Tibial nerve (tissue), 4 donors: ENCODE measurements around the gene CLEC20A. TPM values are rescaled to one million over a fixed set of nuclear protein-coding genes. Genes with fewer than 3 reads are reported as not detected.

Source experiments
- DNase-seq, 2 donors: peaks; one replicate each; pipeline ENCODE4 v3.0.0-alpha.2; 2019; ENCODE audit warnings: low spot score in 2 of 2
- H3K27ac ChIP-seq, 4 donors: fragments of 200-600 bp; sonication (generic) in 3 of 4; one replicate each; pipeline ENCODE4 v1.5.1; 2017 to 2019; ENCODE audit warnings: mild to moderate bottlenecking in 1 of 4
- H3K27me3 ChIP-seq, 2 donors: fragments of 200-600 bp; sonication (generic) in 1 of 2; one replicate each; pipeline versions ENCODE4 v1.5.1 to v1.6.0; 2017 to 2019
- H3K36me3 ChIP-seq, 3 donors: fragments of 200-600 bp; sonication (generic); one replicate each; pipeline ENCODE4 v1.5.1; 2018 to 2019
- H3K4me1 ChIP-seq, 4 donors: fragments of 200-600 bp; sonication (generic) in 3 of 4; one replicate each; pipeline ENCODE4 v1.5.1; 2017 to 2019
- H3K4me3 ChIP-seq, 4 donors: fragments of 200-600 bp; sonication (generic) in 3 of 4; one replicate each; pipeline ENCODE4 v1.5.1; 2017 to 2019; ENCODE audit warnings: mild to moderate bottlenecking in 1 of 4, moderate library complexity in 1 of 4
- H3K9me3 ChIP-seq, 4 donors: fragments of 200-600 bp; sonication (generic) in 3 of 4; one replicate each; pipeline ENCODE4 v1.5.1; 2017 to 2019
- EP300 ChIP-seq, 2 donors: sonication (generic); formaldehyde crosslinking; IDR thresholded peaks; one replicate each; pipeline ENCODE4 v1.6.1; 2017; ENCODE audit warnings: antibody characterized with exemption in 2 of 2, mild to moderate bottlenecking in 1 of 2
- POLR2A ChIP-seq, 2 donors: fragments of 450-650 bp; IDR thresholded peaks; one replicate each; pipeline ENCODE4 v1.6.1; 2017; ENCODE audit warnings: antibody characterized with exemption in 2 of 2, mild to moderate bottlenecking in 2 of 2, moderate library complexity in 2 of 2
- WGBS, 2 donors: methylation state at CpG; one replicate each; pipeline ENCODE4 v1.1.5; 2018; 5-methylcytosine and 5-hydroxymethylcytosine counted together
- total RNA-seq, 4 donors: library from RNA; depleted of rRNA; stranded (reverse); fragments of >200 nt; gene quantifications; one replicate each; pipeline ENCODE4 v1.1.0, GENCODE V29; 2016
- TF ChIP-seq, protein P1 (sequence below), 5 experiments: fragments of 200-600 bp in 3 of 5; fragments of 450-650 bp in 2 of 5; sonication (generic) in 3 of 5; IDR thresholded peaks; one replicate each; pipeline ENCODE4 v1.5.1; 2016 to 2019; ENCODE audit warnings: antibody characterized with exemption in 5 of 5, mild to moderate bottlenecking in 3 of 5, moderate library complexity in 2 of 5

Gene CLEC20A
- total RNA-seq, 4 donors from 2014 or later: 1.5 to 4.6 TPM; not detected in 2

DNA sequence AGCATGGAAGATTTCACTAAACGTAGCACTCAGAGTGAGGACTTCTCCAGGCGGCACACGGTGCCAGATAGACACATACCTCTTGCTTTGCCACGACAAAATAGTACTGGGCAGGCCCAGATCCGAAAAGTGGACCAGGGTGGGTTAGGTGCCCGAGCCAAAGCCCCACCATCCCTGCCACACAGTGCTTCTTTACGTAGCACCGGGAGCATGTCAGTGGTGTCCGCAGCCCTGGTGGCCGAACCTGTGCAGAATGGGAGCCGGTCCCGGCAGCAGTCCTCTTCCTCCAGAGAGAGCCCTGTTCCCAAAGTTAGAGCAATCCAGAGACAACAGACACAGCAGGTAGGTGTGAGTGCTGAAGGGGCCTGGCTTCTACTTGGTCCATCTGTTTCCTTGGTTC, 38.6 kb downstream of the CLEC20A start:
- Histone ChIP-seq H3K27ac (no peak overlapping the region), H3K4me1 (no peaks in the 10 kb centered on the region), H3K9me3 (no peaks in the 10 kb centered on the region), H3K36me3 (peaks cover 0 to 27% (median 0%) of the 10 kb centered on the region in 3 donors), H3K27me3 (no peaks in the 10 kb centered on the region), H3K4me3 (no peak overlapping the region)
- WGBS, 2 donors: 93 to 96% methylated on average over 12 of the region's 12 CpGs
- no peak for DNase-seq
- TF ChIP-seq, protein P1, sequence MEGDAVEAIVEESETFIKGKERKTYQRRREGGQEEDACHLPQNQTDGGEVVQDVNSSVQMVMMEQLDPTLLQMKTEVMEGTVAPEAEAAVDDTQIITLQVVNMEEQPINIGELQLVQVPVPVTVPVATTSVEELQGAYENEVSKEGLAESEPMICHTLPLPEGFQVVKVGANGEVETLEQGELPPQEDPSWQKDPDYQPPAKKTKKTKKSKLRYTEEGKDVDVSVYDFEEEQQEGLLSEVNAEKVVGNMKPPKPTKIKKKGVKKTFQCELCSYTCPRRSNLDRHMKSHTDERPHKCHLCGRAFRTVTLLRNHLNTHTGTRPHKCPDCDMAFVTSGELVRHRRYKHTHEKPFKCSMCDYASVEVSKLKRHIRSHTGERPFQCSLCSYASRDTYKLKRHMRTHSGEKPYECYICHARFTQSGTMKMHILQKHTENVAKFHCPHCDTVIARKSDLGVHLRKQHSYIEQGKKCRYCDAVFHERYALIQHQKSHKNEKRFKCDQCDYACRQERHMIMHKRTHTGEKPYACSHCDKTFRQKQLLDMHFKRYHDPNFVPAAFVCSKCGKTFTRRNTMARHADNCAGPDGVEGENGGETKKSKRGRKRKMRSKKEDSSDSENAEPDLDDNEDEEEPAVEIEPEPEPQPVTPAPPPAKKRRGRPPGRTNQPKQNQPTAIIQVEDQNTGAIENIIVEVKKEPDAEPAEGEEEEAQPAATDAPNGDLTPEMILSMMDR (IDR thresholded peaks at IDR 0.05): no peak
- TF ChIP-seq EP300 (IDR thresholded peaks at IDR 0.05) (no peak), POLR2A (IDR thresholded peaks at IDR 0.05) (no peak)

DNA sequence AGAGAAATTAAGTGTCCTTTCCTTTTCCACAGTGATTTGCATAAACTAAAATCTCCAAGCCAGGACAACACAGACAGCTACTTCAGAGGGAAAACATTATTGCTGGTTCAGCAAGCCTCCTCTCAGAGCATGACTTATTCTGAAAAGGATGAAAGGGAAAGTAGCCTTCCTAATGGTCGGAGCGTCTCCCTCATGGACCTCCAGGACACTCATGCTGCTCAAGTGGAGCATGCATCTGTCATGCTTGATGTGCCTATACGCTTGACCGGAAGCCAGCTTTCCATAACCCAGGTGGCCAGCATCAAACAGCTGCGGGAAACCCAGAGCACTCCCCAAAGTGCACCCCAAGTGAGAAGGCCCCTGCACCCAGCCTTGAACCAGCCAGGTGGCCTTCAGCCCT, 39.1 kb downstream of the CLEC20A start:
- no peaks in the 10 kb centered on the region for H3K4me1 ChIP-seq
- WGBS, 2 donors: 96 to 99% methylated on average over 5 of the region's 5 CpGs
- DNase-seq: no peak
- TF ChIP-seq, protein P1 (IDR thresholded peaks at IDR 0.05): no peak
- TF ChIP-seq EP300 (IDR thresholded peaks at IDR 0.05) (no peak), POLR2A (IDR thresholded peaks at IDR 0.05) (no peak)
- H3K9me3 ChIP-seq: no peaks in the 10 kb centered on the region
- no peak overlapping the region for H3K4me3 ChIP-seq
- peaks cover 0 to 28% (median 0%) of the 10 kb centered on the region in 3 donors for H3K36me3 ChIP-seq
- H3K27me3 ChIP-seq: no peaks in the 10 kb centered on the region
- no peak overlapping the region for H3K27ac ChIP-seq

DNA sequence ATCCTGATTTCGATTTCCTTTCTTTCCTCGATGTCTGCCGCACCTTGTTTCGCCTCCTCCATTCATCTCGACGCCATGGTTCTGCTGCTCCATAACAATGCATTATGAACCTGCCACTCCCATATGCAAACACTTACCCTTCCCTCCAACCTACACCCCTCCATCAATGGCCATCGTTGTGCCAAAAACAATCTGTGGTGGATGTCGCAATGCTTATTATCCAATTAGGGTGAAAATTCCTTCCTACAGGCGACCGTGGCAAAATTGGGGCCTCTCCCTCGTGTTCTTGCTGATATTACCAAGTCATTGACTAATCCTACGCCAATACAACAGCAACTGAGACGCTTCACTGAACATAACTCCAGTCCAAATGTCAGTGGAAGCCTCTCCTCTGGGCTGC, 40.3 kb downstream of the CLEC20A start:
- no peak for DNase-seq
- TF ChIP-seq EP300 (IDR thresholded peaks at IDR 0.05) (no peak), POLR2A (IDR thresholded peaks at IDR 0.05) (no peak)
- TF ChIP-seq, protein P1 (IDR thresholded peaks at IDR 0.05): no peak
- H3K4me3 ChIP-seq: no peak overlapping the region
- no peaks in the 10 kb centered on the region for H3K4me1 ChIP-seq
- no peaks in the 10 kb centered on the region for H3K27me3 ChIP-seq
- H3K36me3 ChIP-seq: peaks cover 0 to 38% (median 0%) of the 10 kb centered on the region in 3 donors
- 96 to 97% methylated on average over 13 of the region's 13 CpGs for WGBS, 2 donors
- no peak overlapping the region for H3K27ac ChIP-seq
- no peaks in the 10 kb centered on the region for H3K9me3 ChIP-seq

- H3K4me3 ChIP-seq: no peak overlapping the region
- H3K9me3 ChIP-seq: no peaks in the 10 kb centered on the region
- WGBS, 2 donors: 96 to 97% methylated on average over 3 of the region's 3 CpGs
- no peak overlapping the region for H3K27ac ChIP-seq
- TF ChIP-seq EP300 (IDR thresholded peaks at IDR 0.05) (no peak), POLR2A (IDR thresholded peaks at IDR 0.05) (no peak)
- TF ChIP-seq, protein P1 (IDR thresholded peaks at IDR 0.05): no peak
- no peak for DNase-seq
- no peaks in the 10 kb centered on the region for H3K27me3 ChIP-seq
- H3K4me1 ChIP-seq: no peaks in the 10 kb centered on the region
- H3K36me3 ChIP-seq: peaks cover 0 to 22% (median 0%) of the 10 kb centered on the region in 3 donors
Observed at GRCh38 chr1:178452013-178452412, 44.8 kb downstream of the CLEC20A start.

GRCh38 chr1:178451529-178451928, 45.2 kb downstream of the CLEC20A start:
- Histone ChIP-seq H3K27me3 (no peaks in the 10 kb centered on the region), H3K4me1 (no peaks in the 10 kb centered on the region), H3K9me3 (no peaks in the 10 kb centered on the region), H3K4me3 (no peak overlapping the region), H3K27ac (no peak overlapping the region), H3K36me3 (peaks cover 0 to 18% (median 0%) of the 10 kb centered on the region in 3 donors)
- DNase-seq: no peak
- WGBS, 2 donors: 55 to 64% methylated on average over 3 of the region's 3 CpGs
- TF ChIP-seq, protein P1 (IDR thresholded peaks at IDR 0.05): no peak
